ENCODE measurements around the gene OSBP2. TPM values are rescaled to one million over a fixed set of nuclear protein-coding genes. Genes with fewer than 3 reads are reported as not detected.

The OSBP2 gene
- polyA plus RNA-seq, 1 experiment, result 0.77 TPM

- POLR2A ChIA-PET, result no interaction called here
- Histone ChIP-seq H3K4me3 (ENCODE audit: low read depth, low read length) (no peak overlapping the region), H3K36me3 (ENCODE audit: control insufficient read depth, insufficient read depth, low read length) (no peaks in the 10 kb centered on the region)
Measured at GRCh38 chr22:30920407-30920806, 225.7 kb downstream of the OSBP2 start.

GRCh38 chr22:30921108-30921507, 226.4 kb downstream of the OSBP2 start:
- no peak overlapping the region for H3K4me3 ChIP-seq (ENCODE audit: low read depth, low read length)
- DNase-seq (ENCODE audit: low read depth), result no peak
- ChIA-PET CTCF (interaction anchor here (0.7 to 5.5 kb wide), 17 partner anchors 9 to 304 kb away, joined by 3 to 98 read pairs (median 5); no protein-coding TSS in a partner anchor), POLR2A (no interaction called here)
- TF ChIP-seq, protein P1, sequence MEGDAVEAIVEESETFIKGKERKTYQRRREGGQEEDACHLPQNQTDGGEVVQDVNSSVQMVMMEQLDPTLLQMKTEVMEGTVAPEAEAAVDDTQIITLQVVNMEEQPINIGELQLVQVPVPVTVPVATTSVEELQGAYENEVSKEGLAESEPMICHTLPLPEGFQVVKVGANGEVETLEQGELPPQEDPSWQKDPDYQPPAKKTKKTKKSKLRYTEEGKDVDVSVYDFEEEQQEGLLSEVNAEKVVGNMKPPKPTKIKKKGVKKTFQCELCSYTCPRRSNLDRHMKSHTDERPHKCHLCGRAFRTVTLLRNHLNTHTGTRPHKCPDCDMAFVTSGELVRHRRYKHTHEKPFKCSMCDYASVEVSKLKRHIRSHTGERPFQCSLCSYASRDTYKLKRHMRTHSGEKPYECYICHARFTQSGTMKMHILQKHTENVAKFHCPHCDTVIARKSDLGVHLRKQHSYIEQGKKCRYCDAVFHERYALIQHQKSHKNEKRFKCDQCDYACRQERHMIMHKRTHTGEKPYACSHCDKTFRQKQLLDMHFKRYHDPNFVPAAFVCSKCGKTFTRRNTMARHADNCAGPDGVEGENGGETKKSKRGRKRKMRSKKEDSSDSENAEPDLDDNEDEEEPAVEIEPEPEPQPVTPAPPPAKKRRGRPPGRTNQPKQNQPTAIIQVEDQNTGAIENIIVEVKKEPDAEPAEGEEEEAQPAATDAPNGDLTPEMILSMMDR (IDR thresholded peaks at IDR 0.05; ENCODE audit: insufficient read depth, low read depth, low read length), result no peak
- peaks cover 4% of the 10 kb centered on the region for H3K36me3 ChIP-seq (ENCODE audit: control insufficient read depth, insufficient read depth, low read length)
- no peaks in the 10 kb centered on the region for H3K27me3 ChIP-seq (ENCODE audit: control insufficient read depth, insufficient read depth, low read length)

More at GRCh38 chr22:30920407-30920806, 225.7 kb downstream of the OSBP2 start:
- no peak for DNase-seq (ENCODE audit: low read depth)
- no peaks in the 10 kb centered on the region for H3K27me3 ChIP-seq (ENCODE audit: control insufficient read depth, insufficient read depth, low read length)
- TF ChIP-seq, protein P1 (IDR thresholded peaks at IDR 0.05; ENCODE audit: insufficient read depth, low read depth, low read length), result peak; percentile 91
- CTCF ChIA-PET, result interaction anchor here (0.6 to 5.5 kb wide), 32 partner anchors 9 to 305 kb away, joined by 3 to 98 read pairs (median 5); no protein-coding TSS in a partner anchor

- ChIA-PET POLR2A (no interaction called here), CTCF (interaction anchor here (0.6 to 5.5 kb wide), 9 partner anchors 19 to 570 kb away, joined by 3 to 98 read pairs (median 5); no protein-coding TSS in a partner anchor)
- Histone ChIP-seq H3K27me3 (ENCODE audit: control insufficient read depth, insufficient read depth, low read length) (no peaks in the 10 kb centered on the region), H3K4me3 (ENCODE audit: low read depth, low read length) (peak overlapping the region; percentile 34), H3K36me3 (ENCODE audit: control insufficient read depth, insufficient read depth, low read length) (peaks cover 10% of the 10 kb centered on the region)
- TF ChIP-seq, protein P1 (IDR thresholded peaks at IDR 0.05; ENCODE audit: insufficient read depth, low read depth, low read length), result no peak
- no peak for DNase-seq (ENCODE audit: low read depth)
Measured at GRCh38 chr22:30922151-30922611, 227.5 kb downstream of the OSBP2 start.

GRCh38 chr22:30923168-30923900, 228.7 kb downstream of the OSBP2 start:
- DNase-seq (ENCODE audit: low read depth), result no peak
- Histone ChIP-seq H3K4me3 (ENCODE audit: low read depth, low read length) (no peak overlapping the region), H3K27me3 (ENCODE audit: control insufficient read depth, insufficient read depth, low read length) (no peaks in the 10 kb centered on the region), H3K36me3 (ENCODE audit: control insufficient read depth, insufficient read depth, low read length) (peaks cover 19% of the 10 kb centered on the region)
- ChIA-PET POLR2A (no interaction called here), CTCF (interaction anchor here (5.5 kb wide), 1 partner anchor 161 kb away, joined by 98 read pairs; no protein-coding TSS in a partner anchor)
- TF ChIP-seq, protein P1 (IDR thresholded peaks at IDR 0.05; ENCODE audit: insufficient read depth, low read depth, low read length), result no peak

DNA sequence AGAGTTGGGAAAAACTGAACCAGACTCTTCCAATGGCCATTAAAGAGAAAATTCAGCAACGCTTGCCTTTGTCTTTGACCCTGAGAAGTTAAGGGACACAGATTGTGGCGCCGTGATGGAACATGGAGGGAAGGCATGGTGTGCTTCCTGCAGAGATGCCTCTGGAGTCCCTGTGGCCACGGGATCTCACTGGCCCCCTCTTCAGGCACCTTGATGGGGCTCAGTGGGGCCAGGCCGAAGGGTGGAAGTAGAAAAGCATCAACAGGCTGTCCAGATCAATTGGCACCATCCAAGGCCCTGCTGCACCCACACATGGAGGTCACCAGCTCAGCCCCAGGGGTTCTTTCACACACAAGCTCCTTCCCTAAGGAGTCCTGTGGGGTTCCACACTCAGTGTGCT, 231.0 kb downstream of the OSBP2 start:
- TF ChIP-seq, protein P1 (IDR thresholded peaks at IDR 0.05; ENCODE audit: insufficient read depth, low read depth, low read length), result no peak
- CTCF ChIA-PET, result interaction anchor here (0.6 to 0.7 kb wide), 2 partner anchors 156 to 282 kb away, joined by 3 to 4 read pairs; no protein-coding TSS in a partner anchor

More for the DNA sequence above, 231.0 kb downstream of the OSBP2 start:
- Histone ChIP-seq H3K27me3 (ENCODE audit: control insufficient read depth, insufficient read depth, low read length) (no peaks in the 10 kb centered on the region), H3K36me3 (ENCODE audit: control insufficient read depth, insufficient read depth, low read length) (peaks cover 22% of the 10 kb centered on the region), H3K4me3 (ENCODE audit: low read depth, low read length) (no peak overlapping the region)
- POLR2A ChIA-PET, result no interaction called here
- DNase-seq (ENCODE audit: low read depth), result no peak
